ELR (cell line): ENCODE results near the gene CIP2A.
A peak's percentile ranks its signal among the peaks of the same experiment; 100 is the strongest.
"Not testable (repeated sequence)": the region's sequence is repeated elsewhere in the genome, so short reads cannot be mapped to it uniquely, and the experiment has no call there.

Experiments used
- DNase-seq: peaks from one replicate; pipeline ENCODE4 v3.0.0-alpha.2; 2015; ENCODE audit warnings: low read depth

Gene CIP2A

GRCh38 chr3:108589081-108589997 lies at the start of gene CIP2A, which contains the start of gene DZIP3:
TSS of gene CIP2A (minus strand) at chr3:108589438. CDS start at chr3:108589375, 63 bp downstream.
TSS of gene DZIP3 (plus strand) at chr3:108589722. CDS start at chr3:108605407, 15,685 bp downstream.
- DNase-seq = peak; percentile 96

GRCh38 chr3:108629974-108630373 lies 40.7 kb upstream of the CIP2A start:
- no peak for DNase-seq

- no peak for DNase-seq
These were observed 34.3 kb upstream of the CIP2A start for GRCh38 chr3:108623504-108623903.

- no peak for DNase-seq
These were observed 31.0 kb upstream of the CIP2A start for GRCh38 chr3:108620250-108620649.

- not testable (repeated sequence) for DNase-seq
These were observed 26.9 kb upstream of the CIP2A start for GRCh38 chr3:108616090-108616489.

GRCh38 chr3:108610651-108611050 lies 21.4 kb upstream of the CIP2A start:
- no peak for DNase-seq

GRCh38 chr3:108608750-108609149 lies 19.5 kb upstream of the CIP2A start:
- no peak for DNase-seq

GRCh38 chr3:108605491-108605890 lies 16.3 kb upstream of the CIP2A start:
- no peak for DNase-seq

GRCh38 chr3:108605028-108605427 lies 15.8 kb upstream of the CIP2A start:
- DNase-seq = no peak

- DNase-seq = peak; percentile 34
These were observed 14.5 kb upstream of the CIP2A start for GRCh38 chr3:108603691-108604090.

- DNase-seq = no peak
These were observed 13.7 kb upstream of the CIP2A start for GRCh38 chr3:108602935-108603294.

- no peak for DNase-seq
These were observed 13.2 kb upstream of the CIP2A start for GRCh38 chr3:108602249-108602934.

GRCh38 chr3:108599677-108600409 lies 10.6 kb upstream of the CIP2A start:
- no peak for DNase-seq

GRCh38 chr3:108598375-108598774 lies 9.1 kb upstream of the CIP2A start:
- DNase-seq = no peak

GRCh38 chr3:108595321-108595720 lies 6.1 kb upstream of the CIP2A start:
- DNase-seq = no peak

GRCh38 chr3:108590460-108590859 lies 1.2 kb upstream of the CIP2A start:
- peak; percentile 29 for DNase-seq

- DNase-seq = no peak
These were observed 723 bp upstream of the CIP2A start for GRCh38 chr3:108589998-108590323.

GRCh38 chr3:108588601-108589000 lies 637 bp downstream of the CIP2A start:
- DNase-seq = no peak

- DNase-seq = no peak
These were observed 11.2 kb downstream of the CIP2A start for GRCh38 chr3:108578064-108578463.

GRCh38 chr3:108569336-108569735 lies 19.9 kb downstream of the CIP2A start:
- DNase-seq = no peak

GRCh38 chr3:108566599-108566998 lies 22.6 kb downstream of the CIP2A start:
- DNase-seq = no peak

GRCh38 chr3:108565506-108565905 lies 23.7 kb downstream of the CIP2A start:
- no peak for DNase-seq

- no peak for DNase-seq
These were observed 24.7 kb downstream of the CIP2A start for GRCh38 chr3:108564564-108564963.
